ENCODE results near the gene MYMK.

DNA sequence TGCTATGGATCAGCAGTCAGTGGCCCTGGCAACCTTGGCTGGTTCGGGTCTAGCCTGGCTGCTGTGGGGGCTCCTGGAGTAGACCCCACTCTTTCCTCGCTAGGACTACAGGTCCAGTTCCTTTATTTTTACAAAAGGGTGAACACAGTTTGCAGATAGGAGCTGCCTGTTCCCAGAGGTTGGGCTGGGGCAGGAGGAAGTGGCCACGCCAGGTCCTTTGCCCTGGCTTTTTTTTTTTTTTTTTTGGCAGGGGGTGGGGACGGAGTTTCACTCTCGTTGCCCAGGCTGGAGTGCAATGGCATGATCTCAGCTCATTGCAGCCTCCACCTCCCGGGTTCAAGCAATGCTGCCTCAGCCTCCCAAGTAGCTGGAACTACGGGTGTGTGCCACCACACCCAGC is 53.8 kb downstream of the MYMK start:
- TF ChIP-seq POLR2AphosphoS5 (IDR thresholded peaks at IDR 0.05) (no peak), CTCF (IDR thresholded peaks at IDR 0.05 in 8 of 11, conservative IDR thresholded peaks at IDR 0.05 in 3 of 11) (no peak)

Data from spleen (tissue), 7 donors.